H4 (cell line): ENCODE measurements around the gene PCSK5. TPM values are rescaled to one million over a fixed set of nuclear protein-coding genes. Genes with fewer than 3 reads are reported as not detected.

Experiments
- DNase-seq: peaks from one replicate; pipeline ENCODE4 v3.0.0-alpha.2; 2015; ENCODE audit warnings: low spot score
- total RNA-seq: library from RNA; depleted of rRNA; stranded (reverse); fragments of >200 nt; shearing (Covaris generic); gene quantifications from 2 replicates; pipeline ENCODE4 v1.2.3, GENCODE V29; 2014

The PCSK5 gene
- total RNA-seq, 1 experiment from 2014 or later: 2.4 TPM

GRCh38 chr9:76137931-76138330, 247.5 kb downstream of the PCSK5 start:
- peak; percentile 38 for DNase-seq

- no peak for DNase-seq
Measured at GRCh38 chr9:76138360-76138759, 247.9 kb downstream of the PCSK5 start.

- no peak for DNase-seq
Measured at GRCh38 chr9:76143834-76144233, 253.4 kb downstream of the PCSK5 start.

- DNase-seq: no peak
Measured at GRCh38 chr9:76150013-76150412, 259.5 kb downstream of the PCSK5 start.

GRCh38 chr9:76151267-76151666, 260.8 kb downstream of the PCSK5 start:
- DNase-seq: no peak

- DNase-seq: no peak
Measured at GRCh38 chr9:76153339-76153738, 262.9 kb downstream of the PCSK5 start.

GRCh38 chr9:76153902-76154629, 263.6 kb downstream of the PCSK5 start:
- DNase-seq: no peak

GRCh38 chr9:76155361-76155760, 264.9 kb downstream of the PCSK5 start:
- no peak for DNase-seq

- no peak for DNase-seq
Measured at GRCh38 chr9:76158713-76159112, 268.2 kb downstream of the PCSK5 start.

- no peak for DNase-seq
Measured at GRCh38 chr9:76159293-76159926, 268.9 kb downstream of the PCSK5 start.

- DNase-seq: no peak
Measured at GRCh38 chr9:76161106-76161505, 270.6 kb downstream of the PCSK5 start.

GRCh38 chr9:76161541-76161940, 271.1 kb downstream of the PCSK5 start:
- DNase-seq: no peak

- no peak for DNase-seq
Measured at GRCh38 chr9:76162086-76162730, 271.7 kb downstream of the PCSK5 start.

- DNase-seq: no peak
Measured at GRCh38 chr9:76162751-76163500, 272.5 kb downstream of the PCSK5 start.

- no peak for DNase-seq
Measured at GRCh38 chr9:76166526-76166925, 276.1 kb downstream of the PCSK5 start.

GRCh38 chr9:76176171-76176570, 285.7 kb downstream of the PCSK5 start:
- no peak for DNase-seq

- no peak for DNase-seq
Measured at GRCh38 chr9:76177931-76178330, 287.5 kb downstream of the PCSK5 start.

- DNase-seq: peak; percentile 39
Measured at GRCh38 chr9:76180541-76180940, 290.1 kb downstream of the PCSK5 start.

- peak; percentile 89 for DNase-seq
Measured at GRCh38 chr9:76181020-76181641, 290.7 kb downstream of the PCSK5 start.

GRCh38 chr9:76181781-76182180, 291.3 kb downstream of the PCSK5 start:
- no peak for DNase-seq

- DNase-seq: no peak
Measured at GRCh38 chr9:76185432-76185831, 295.0 kb downstream of the PCSK5 start.

- no peak for DNase-seq
Measured at GRCh38 chr9:76188286-76188685, 297.8 kb downstream of the PCSK5 start.
